ENCODE data around the gene AKAP13.

GRCh38 chr15:85763157-85763556 lies 382.8 kb downstream of the AKAP13 start:
- TF ChIP-seq, protein P1, sequence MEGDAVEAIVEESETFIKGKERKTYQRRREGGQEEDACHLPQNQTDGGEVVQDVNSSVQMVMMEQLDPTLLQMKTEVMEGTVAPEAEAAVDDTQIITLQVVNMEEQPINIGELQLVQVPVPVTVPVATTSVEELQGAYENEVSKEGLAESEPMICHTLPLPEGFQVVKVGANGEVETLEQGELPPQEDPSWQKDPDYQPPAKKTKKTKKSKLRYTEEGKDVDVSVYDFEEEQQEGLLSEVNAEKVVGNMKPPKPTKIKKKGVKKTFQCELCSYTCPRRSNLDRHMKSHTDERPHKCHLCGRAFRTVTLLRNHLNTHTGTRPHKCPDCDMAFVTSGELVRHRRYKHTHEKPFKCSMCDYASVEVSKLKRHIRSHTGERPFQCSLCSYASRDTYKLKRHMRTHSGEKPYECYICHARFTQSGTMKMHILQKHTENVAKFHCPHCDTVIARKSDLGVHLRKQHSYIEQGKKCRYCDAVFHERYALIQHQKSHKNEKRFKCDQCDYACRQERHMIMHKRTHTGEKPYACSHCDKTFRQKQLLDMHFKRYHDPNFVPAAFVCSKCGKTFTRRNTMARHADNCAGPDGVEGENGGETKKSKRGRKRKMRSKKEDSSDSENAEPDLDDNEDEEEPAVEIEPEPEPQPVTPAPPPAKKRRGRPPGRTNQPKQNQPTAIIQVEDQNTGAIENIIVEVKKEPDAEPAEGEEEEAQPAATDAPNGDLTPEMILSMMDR (IDR thresholded peaks at IDR 0.05) = no peak
- no peak for TF ChIP-seq POLR2A (IDR thresholded peaks at IDR 0.05)
- no peak for TF ChIP-seq EP300 (IDR thresholded peaks at IDR 0.05)
